Uterus (tissue), 2 donors: ENCODE data around the gene CTBP1.

Source experiments
- CTCF ChIP-seq, 4 experiments: fragments of 200-600 bp in 2 of 4; fragments of 450-650 bp in 2 of 4; sonication (generic) in 2 of 4; IDR thresholded peaks; one replicate each; pipeline ENCODE4 v1.5.1; 2016 to 2019; ENCODE audit warnings: antibody characterized with exemption in 4 of 4, mild to moderate bottlenecking in 2 of 4, moderate library complexity in 1 of 4
- POLR2A ChIP-seq, 2 donors: fragments of 450-650 bp; IDR thresholded peaks; one replicate each; pipeline ENCODE4 v1.6.1; 2016; ENCODE audit warnings: antibody characterized with exemption in 2 of 2, mild to moderate bottlenecking in 1 of 2, moderate library complexity in 1 of 2

GRCh38 chr4:1180663-1181062 lies 68.3 kb downstream of the CTBP1 start:
- TF ChIP-seq CTCF (IDR thresholded peaks at IDR 0.05) (no peak), POLR2A (IDR thresholded peaks at IDR 0.05) (no peak)
